HG03378 (cell line): ENCODE measurements around the gene APEH.
"Not testable (repeated sequence)": the region's sequence is repeated elsewhere in the genome, so short reads cannot be mapped to it uniquely, and the experiment has no call there.

Experiments
- ATAC-seq: cut with Tn5 transposase; IDR thresholded peaks from one replicate; pipeline ENCODE4 v1.9.1; 2021; ENCODE audit warnings: mild to moderate bottlenecking, moderate library complexity; ENCODE audit not compliant: unreplicated experiment

Gene APEH

GRCh38 chr3:49689046-49689907 lies 15.1 kb downstream of the APEH start, which contains the start of the genes MST1 and RNF123:
Gene MST1, minus strand, starts transcription at chr3:49689474. Its CDS starts 783 bp downstream, at chr3:49688691.
Gene RNF123, plus strand, starts transcription at chr3:49689557. Its CDS starts 1,609 bp downstream, at chr3:49691166.
- ATAC-seq: peak; percentile 36

- not testable (repeated sequence) for ATAC-seq
Measured at GRCh38 chr3:49689908-49690624, 15.9 kb downstream of the APEH start.

GRCh38 chr3:49690856-49691255 lies 16.7 kb downstream of the APEH start:
- not testable (repeated sequence) for ATAC-seq

GRCh38 chr3:49691481-49691880 lies 17.3 kb downstream of the APEH start:
- ATAC-seq: not testable (repeated sequence)

GRCh38 chr3:49694409-49695070 lies 20.4 kb downstream of the APEH start:
- ATAC-seq: not testable (repeated sequence)

DNA sequence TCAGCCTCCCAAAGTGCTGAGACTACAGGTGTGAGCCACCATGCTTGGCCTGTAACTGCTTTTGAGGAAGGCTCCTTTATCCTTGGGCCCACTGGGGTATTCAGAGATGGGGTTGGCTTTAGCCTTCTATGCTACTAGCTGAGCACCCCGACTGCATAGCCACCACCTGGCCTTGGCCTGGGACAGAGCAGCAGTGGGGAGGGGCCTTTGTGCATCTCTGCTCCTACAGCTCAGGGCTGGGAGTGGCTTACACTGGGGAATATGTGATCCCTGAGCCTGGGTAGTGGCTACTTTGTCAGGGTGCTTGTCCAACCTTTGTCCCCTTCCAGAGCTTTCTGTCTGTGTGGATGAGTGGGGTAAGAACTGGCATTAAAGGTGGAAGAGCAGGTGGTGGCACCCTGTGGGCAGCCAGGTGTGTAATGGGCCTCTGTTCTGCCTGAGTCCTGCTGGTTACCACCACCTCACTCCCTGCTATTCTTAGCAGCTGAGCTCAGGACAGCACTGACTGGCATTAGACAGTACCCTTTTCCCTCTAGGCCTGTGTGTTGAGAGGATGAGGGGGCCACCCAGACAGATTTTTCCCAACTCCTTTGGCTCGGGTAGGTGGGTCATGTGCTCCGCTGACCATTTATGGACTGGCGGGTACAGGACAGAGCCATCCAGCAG lies 21.3 kb downstream of the APEH start:
- not testable (repeated sequence) for ATAC-seq

- ATAC-seq: no peak
Measured at GRCh38 chr3:49699281-49699979, 25.3 kb downstream of the APEH start.

DNA sequence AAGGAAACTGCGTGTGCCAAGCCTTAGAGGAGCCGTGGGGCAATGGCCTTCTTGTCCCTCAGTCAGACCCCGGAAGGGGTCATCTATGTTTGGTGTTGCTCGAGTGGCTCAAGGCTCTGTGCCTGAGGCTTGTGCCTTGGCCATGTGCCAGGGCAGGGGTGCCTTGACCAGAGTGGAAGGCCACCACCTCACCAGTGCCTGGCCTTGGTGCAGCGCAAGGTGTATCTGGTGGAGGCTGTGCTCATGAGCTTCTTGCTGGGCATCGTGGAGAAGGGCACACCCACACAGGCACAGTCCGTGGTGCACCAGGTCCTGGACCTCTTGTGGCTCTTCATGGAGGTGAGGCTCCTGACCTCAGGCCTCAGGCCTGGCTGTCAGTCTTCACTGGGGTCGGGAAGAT lies 25.9 kb downstream of the APEH start:
- ATAC-seq: no peak

GRCh38 chr3:49700453-49701128 lies 26.4 kb downstream of the APEH start:
- no peak for ATAC-seq

DNA sequence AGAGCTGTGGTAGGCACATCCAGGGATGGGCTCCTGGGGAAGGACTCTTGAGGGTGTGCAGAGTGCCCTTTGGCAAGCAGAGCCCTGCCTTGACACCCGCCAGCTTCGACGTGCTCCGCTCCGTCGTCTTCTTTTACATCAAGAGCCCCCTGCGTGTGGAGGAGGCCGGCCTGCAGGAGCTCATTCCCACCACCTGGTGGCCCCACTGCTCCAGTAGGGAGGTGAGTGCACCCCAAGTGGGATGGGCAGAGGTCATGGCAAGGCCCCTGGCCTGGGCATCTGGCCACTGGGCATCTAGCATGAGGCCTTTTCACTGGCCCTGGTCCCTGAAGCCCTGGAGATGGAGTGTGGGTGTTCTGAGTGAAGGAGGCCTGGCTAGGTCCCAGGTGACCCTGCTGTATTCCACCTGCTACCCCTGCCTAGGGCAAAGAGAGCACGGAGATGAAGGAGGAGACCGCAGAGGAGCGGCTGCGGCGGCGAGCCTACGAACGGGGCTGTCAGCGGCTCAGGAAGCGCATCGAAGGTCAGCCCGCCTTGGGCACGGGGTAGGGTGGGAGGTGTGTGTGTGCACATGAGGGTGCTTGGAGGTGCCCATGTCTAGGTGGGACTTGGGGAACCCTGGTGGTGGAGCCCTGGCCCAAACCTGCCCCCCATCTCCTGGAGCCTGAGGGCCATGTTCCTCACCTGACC lies 27.4 kb downstream of the APEH start:
- ATAC-seq: no peak

DNA sequence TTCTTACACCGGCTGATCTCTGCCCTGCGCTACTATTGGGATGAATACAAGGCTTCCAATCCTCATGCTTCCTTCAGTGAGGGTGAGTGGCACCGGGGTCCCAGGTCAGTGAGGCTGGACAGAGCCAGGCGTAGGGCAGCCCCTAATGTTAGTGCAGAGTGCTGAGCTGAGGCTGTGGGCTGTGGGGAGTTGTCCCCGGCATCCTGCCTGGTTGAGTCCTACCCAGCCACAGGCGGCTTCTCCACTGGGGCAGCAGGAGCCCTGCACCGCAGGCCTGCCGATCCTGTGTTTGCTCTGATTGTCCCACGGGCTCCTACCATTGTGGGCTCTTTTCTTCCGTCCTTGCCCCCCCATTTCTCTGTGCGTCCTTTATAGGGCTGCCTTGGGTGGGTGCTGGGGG lies 28.5 kb downstream of the APEH start:
- no peak for ATAC-seq

DNA sequence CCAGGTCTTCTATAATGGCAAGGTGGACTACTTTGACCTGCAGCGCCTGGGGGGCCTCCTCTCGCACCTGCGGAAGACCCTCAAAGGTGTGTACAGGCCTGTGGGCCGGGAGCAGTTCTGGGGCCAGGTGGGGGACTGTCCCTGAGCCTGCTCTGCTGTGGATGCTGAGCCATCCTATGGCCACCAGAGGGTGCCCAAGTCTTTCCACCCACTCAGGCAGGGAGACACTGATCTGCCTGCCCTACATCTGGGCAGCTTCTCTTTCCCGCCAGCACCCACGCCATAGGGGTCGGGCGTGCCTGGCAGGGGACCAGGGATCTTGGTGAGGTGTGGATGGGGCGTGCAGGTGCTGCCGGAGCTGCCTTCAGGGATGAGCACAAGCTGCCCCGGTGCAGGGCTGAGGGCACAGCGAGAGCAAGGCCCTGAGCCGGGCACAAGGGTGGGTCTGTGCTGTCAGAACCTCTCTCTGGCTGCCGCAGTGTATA lies 29.3 kb downstream of the APEH start:
- ATAC-seq: no peak

DNA sequence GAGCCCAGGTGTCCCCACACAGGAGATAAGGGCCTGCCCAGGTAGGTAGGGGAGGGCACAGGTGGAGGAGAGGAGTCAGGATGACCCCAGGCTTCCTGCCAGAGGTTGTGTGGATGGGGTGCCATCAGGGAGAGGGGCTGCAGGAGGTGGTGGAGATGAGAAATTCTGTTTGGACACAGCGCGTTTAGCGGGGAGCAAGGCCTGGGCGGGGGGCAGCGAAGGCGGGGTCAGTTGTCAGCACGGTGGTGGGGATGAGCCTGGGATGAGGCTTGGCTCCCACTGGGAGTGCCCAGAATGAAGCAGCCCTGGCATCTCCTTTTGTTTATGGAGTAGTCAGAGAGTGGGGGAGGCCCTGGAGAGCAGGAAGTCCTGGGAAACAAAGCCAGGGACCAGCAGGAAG lies 29.8 kb downstream of the APEH start:
- no peak for ATAC-seq

DNA sequence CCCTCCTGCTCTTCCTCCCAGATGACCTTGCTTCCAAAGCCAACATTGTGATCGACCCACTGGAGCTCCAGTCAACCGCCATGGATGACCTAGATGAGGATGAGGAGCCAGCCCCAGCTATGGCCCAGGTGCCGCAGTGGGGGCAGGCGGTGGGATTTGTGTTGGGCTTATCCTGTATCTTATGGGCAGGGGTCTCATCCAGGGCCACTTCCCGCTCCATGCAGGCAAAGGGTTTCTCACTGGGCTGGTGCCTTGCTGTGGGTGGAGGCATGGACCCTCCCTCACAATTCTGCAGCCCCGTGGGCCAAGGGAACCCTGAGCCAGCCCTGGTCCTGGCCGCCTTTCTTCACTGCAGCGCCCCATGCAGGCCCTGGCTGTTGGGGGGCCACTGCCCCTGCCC lies 30.5 kb downstream of the APEH start:
- ATAC-seq: no peak

DNA sequence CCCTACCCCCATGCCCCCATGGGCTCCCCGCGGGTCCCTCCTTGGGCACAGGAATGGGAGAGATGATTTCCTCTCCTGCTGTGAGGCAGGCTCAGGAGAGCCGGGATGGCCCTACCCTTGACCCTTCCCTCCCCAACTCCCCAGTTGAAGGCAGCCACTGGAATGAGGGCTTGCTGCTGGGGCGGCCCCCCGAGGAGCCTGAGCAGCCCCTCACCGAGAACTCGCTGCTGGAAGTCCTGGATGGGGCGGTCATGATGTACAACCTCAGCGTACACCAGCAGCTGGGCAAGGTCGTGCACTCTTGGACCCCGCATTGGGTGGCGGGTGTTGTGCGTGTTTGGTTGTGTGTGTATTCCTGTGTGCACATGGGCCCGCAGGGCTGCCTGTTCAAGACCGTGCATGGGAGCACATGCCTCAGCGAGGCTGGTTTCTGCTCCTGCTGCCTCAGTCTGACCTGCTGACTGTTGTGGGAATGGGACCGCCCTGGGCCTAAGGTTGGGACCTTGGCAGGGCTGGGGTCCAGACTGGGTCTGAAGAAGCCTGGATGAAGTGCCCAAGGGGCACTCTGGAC lies 31.3 kb downstream of the APEH start:
- no peak for ATAC-seq

- ATAC-seq: no peak
Measured at GRCh38 chr3:49706456-49707112, 32.4 kb downstream of the APEH start.

GRCh38 chr3:49707113-49707480 lies 32.9 kb downstream of the APEH start:
- no peak for ATAC-seq

DNA sequence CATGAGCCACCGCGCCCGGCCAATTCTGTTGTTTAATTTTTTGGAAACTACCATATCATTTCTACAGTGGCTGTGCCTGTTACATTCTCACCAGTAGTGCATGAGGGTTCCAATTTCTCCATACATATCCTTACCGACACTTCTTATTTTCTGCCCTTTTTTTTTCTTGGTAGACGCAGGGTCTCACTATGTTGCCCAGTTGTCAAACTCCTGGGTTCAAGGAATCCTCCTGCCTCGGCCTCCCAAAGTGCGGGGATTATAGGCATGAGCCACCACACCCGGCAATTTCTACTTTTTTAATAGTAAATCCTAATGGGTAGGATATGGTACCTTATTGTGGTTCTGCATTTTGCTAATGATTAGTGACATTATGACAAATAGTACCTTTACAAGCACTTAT lies 35.7 kb downstream of the APEH start:
- no peak for ATAC-seq
